Activated T-cell treated with anti-CD3 and anti-CD28 coated beads, Interleukin-2, amount 50 U/mL, for 4 hours (primary cell): ENCODE measurements around the gene SPAAR. TPM values are rescaled to one million over a fixed set of nuclear protein-coding genes. Genes with fewer than 3 reads are reported as not detected.
A peak's percentile ranks its signal among the peaks of the same experiment; 100 is the strongest.

ENCODE experiments used
- ATAC-seq, 2 donors: fragments of 200-7000 bp; cut with Tn5 transposase; one replicate each; pipeline ENCODE4 v1.10.0; 2021
- DNase-seq: peaks from one replicate; pipeline ENCODE4 v3.0.0-alpha.2; 2020
- H3K27me3 Mint-ChIP-seq: one replicate; pipeline ENCODE4 v1.8.0; 2021; ENCODE audit warnings: low read depth, mixed read lengths
- H3K36me3 Mint-ChIP-seq: one replicate; pipeline ENCODE4 v1.8.0; 2022; ENCODE audit warnings: mixed read lengths; ENCODE audit not compliant: insufficient read depth
- H3K4me1 Mint-ChIP-seq: one replicate; pipeline ENCODE4 v1.8.0; 2021; ENCODE audit warnings: low read depth, mixed read lengths
- H3K4me3 Mint-ChIP-seq: one replicate; pipeline ENCODE4 v1.8.0; 2021; ENCODE audit warnings: mild to moderate bottlenecking, moderate library complexity, mixed read lengths
- H3K9me3 Mint-ChIP-seq: one replicate; pipeline ENCODE4 v1.8.0; 2021; ENCODE audit warnings: mixed read lengths
- total RNA-seq, 3 donors: library from RNA; stranded (reverse); gene quantifications; one replicate each; pipeline ENCODE4 v1.2.1, GENCODE V29; 2021

Gene SPAAR
- total RNA-seq, 3 donors from 2014 or later: not detected

DNA sequence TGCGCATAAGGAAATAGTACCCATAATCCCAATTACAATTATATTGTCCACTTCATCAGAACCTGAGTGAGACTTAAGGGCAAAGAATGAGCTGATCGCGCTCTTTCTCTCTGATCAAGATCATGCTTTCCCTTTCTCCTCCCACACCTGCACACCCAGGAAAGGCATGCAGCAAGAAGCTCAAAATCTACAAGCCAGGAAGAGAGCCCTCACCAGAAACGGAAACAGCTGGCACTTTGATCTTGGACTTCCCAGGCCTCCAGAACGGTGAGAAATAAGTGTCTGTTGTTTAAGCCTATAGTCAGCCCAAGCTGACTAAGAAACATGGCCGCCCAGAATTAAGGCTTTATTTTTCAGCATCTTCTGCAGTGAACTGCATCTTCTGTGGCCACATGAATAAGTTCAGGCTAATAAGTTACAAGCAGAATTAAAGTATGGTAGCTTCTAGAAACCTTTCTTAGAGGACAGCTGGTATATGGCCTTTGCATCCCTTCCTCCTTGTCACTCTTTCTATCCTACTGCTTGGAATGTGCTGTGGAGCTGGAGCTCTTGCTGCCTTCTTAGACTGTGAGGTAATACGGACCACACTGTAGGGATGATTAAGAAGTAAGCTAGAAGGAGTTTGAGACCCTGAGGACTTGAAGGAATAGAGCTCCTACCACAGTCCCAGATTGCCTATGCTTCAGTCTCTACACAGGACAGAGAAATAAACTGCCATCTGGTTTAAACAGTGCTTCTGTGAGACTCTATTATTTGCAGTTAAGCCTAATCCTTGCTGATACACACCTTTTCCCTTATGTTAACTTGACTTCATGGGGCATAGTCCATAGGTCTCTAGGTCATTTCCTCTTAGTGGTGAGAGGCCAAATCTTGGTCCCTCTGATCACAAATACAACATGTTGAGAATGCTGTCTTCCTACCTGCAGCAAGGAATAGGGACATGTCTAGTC is 31.4 kb downstream of the SPAAR start:
- peaks cover 85% of the 10 kb centered on the region for H3K4me1 Mint-ChIP-seq
- ATAC-seq: peak; percentile 76 to 79
- peaks cover 6% of the 10 kb centered on the region for H3K9me3 Mint-ChIP-seq
- no peaks in the 10 kb centered on the region for H3K36me3 Mint-ChIP-seq
- DNase-seq: no peak
- H3K4me3 Mint-ChIP-seq: peak overlapping the region; percentile 29
- H3K27me3 Mint-ChIP-seq: no peaks in the 10 kb centered on the region

DNA sequence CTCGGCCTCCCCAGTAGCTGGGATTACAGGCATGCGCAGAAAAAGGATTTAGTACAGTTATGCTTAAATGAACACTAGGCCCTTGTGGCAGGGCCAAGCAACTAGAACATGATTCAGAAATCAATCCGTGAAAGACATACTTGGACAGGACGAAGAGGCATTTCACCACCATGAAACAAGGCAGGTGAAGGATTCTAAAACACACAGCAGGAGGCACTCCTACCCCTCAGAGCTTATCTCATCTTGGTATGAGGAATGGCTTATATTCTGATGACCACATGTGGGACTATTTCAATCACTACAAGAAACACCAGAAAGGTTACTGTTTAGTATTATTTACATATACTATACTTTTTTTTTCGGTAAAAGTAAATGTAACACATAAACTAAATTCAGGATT is 33.0 kb downstream of the SPAAR start:
- peaks cover 2% of the 10 kb centered on the region for H3K9me3 Mint-ChIP-seq
- DNase-seq: no peak
- no peaks in the 10 kb centered on the region for H3K27me3 Mint-ChIP-seq
- H3K4me3 Mint-ChIP-seq: no peak overlapping the region
- ATAC-seq: no peak
- no peaks in the 10 kb centered on the region for H3K36me3 Mint-ChIP-seq
- peaks cover 81% of the 10 kb centered on the region for H3K4me1 Mint-ChIP-seq

- ATAC-seq (no peak), DNase-seq (no peak)
- H3K27me3 Mint-ChIP-seq: no peaks in the 10 kb centered on the region
- no peaks in the 10 kb centered on the region for H3K9me3 Mint-ChIP-seq
- no peaks in the 10 kb centered on the region for H3K36me3 Mint-ChIP-seq
- peaks cover 73% of the 10 kb centered on the region for H3K4me1 Mint-ChIP-seq
- peak overlapping the region; percentile 3 for H3K4me3 Mint-ChIP-seq
These were observed 34.9 kb downstream of the SPAAR start for GRCh38 chr9:35944173-35944572.

DNA sequence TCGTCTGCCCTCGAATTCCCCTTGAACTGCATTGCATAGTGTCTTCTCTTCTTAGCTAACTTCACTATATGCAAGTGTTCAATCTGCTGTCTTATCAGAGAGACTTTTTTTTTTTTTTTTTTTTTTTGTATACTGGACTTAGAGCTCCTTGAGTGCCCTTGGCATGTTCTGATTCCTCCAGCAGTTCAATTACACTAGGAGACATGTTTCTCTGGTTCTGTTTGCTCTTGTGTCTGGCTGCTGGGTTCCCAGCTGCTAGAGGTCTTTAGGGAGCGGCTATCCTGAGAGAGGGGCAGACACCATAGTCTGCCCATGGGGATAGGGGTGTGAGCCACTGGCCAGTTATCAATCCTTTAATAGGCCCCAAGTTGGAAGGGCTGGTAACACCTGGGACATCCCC is 35.6 kb downstream of the SPAAR start:
- no peak for ATAC-seq
- DNase-seq: no peak
- no peaks in the 10 kb centered on the region for H3K27me3 Mint-ChIP-seq
- H3K4me3 Mint-ChIP-seq: no peak overlapping the region
- H3K4me1 Mint-ChIP-seq: peaks cover 72% of the 10 kb centered on the region
- H3K9me3 Mint-ChIP-seq: no peaks in the 10 kb centered on the region
- H3K36me3 Mint-ChIP-seq: no peaks in the 10 kb centered on the region

DNA sequence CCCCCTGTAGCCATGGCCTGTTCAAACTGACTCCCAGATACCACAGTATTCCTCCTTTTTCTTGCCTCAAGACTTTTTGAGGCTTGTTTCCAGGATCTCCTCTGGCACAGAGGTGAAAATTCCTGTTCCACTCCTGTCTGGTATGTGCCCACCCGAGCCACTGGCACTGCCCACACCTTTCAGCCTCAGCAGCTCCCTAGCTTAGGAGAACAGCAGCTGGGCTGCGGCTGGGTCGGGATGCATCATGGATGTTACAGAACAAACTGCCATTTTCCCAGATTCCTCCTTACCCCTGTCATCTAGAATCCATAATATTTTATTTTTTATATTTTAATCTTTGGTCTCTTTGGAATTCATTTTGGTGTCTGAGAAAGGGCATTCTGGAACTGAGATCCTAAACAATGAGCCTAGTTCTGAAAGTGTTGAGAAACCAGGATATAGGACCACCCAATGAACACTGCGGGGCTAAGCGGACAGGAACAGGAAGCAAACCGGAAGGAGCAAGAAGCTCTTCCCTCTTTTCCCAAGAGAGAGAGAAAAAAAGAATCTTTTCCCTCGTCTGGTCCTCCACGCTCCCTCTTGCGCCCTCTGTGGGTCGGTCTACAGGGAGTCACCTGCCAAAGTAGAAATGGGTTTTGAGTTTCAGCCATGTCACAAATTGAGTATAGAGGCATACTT is 36.2 kb downstream of the SPAAR start:
- ATAC-seq (peak; percentile 62 to 75), DNase-seq (peak; percentile 58)
- peaks cover 66% of the 10 kb centered on the region for H3K4me1 Mint-ChIP-seq
- no peaks in the 10 kb centered on the region for H3K9me3 Mint-ChIP-seq
- H3K4me3 Mint-ChIP-seq: peak overlapping the region; percentile 2
- no peaks in the 10 kb centered on the region for H3K36me3 Mint-ChIP-seq
- H3K27me3 Mint-ChIP-seq: no peaks in the 10 kb centered on the region

DNA sequence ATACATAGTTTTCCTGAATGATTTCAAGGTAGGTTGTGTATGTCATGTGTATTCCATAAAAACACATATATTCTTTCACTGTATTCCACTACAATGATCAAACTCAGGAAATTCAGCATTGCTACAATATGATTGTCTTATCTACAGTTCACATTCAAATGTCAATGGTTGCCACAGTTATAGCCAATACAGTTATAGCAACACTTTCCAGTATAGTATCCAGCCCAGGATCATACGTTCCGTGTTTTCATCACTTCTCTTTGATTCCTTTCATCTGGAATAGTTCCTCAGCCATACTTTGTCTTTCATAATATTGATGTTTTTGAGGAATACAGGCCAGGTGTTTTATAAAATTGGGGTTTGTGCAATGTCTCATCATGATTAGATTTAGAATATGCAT is 39.2 kb downstream of the SPAAR start:
- Mint-ChIP-seq H3K4me3 (no peak overlapping the region), H3K27me3 (peaks cover 2% of the 10 kb centered on the region), H3K36me3 (no peaks in the 10 kb centered on the region), H3K9me3 (no peaks in the 10 kb centered on the region), H3K4me1 (peaks cover 40% of the 10 kb centered on the region)
- DNase-seq: no peak
- no peak for ATAC-seq

DNA sequence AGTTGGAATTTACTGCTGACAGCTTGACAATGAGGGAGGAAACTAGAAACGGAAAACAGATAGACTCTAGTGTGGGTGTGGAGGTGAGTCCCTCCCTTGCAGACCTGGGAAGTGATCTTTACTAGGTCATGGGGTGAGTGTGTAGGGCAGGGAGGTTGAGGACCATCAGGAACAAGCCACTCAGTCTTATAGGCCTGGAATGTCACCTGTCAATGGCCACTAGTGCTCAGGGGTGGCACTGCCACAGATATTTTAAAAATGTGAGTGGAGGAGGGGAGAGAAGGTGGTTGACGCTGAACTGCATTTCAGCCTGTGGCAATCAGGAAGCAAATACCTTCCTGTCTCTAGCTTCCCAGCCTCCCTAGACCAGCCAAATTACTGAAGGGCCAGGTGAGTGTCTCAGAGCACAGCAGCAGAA is 39.6 kb downstream of the SPAAR start:
- Mint-ChIP-seq H3K4me3 (no peak overlapping the region), H3K4me1 (peaks cover 35% of the 10 kb centered on the region), H3K36me3 (no peaks in the 10 kb centered on the region), H3K27me3 (peaks cover 4% of the 10 kb centered on the region), H3K9me3 (no peaks in the 10 kb centered on the region)
- no peak for ATAC-seq
- DNase-seq: no peak

DNA sequence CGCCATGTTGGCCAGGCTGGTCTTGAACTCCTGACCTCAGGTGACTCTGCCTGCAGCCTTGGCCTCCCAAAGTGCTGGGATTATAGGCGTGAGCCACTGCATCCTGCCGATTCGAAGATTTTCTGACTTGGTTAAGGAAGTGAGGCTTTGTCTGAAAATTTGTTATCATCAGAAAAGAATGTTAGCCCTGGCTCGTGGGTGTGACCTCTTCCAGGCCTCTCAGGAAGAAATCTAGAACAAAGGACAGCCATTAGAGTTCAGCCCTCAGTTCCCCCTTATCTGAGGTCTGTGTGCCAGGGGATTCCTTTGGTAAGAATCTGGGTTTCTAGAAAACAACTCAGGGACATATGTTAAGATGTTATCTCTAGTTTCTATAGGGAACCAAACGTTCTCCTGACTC is 42.4 kb downstream of the SPAAR start:
- no peaks in the 10 kb centered on the region for H3K36me3 Mint-ChIP-seq
- ATAC-seq: no peak
- peaks cover 11% of the 10 kb centered on the region for H3K27me3 Mint-ChIP-seq
- peaks cover 19% of the 10 kb centered on the region for H3K4me1 Mint-ChIP-seq
- no peaks in the 10 kb centered on the region for H3K9me3 Mint-ChIP-seq
- no peak for DNase-seq
- H3K4me3 Mint-ChIP-seq: no peak overlapping the region

DNA sequence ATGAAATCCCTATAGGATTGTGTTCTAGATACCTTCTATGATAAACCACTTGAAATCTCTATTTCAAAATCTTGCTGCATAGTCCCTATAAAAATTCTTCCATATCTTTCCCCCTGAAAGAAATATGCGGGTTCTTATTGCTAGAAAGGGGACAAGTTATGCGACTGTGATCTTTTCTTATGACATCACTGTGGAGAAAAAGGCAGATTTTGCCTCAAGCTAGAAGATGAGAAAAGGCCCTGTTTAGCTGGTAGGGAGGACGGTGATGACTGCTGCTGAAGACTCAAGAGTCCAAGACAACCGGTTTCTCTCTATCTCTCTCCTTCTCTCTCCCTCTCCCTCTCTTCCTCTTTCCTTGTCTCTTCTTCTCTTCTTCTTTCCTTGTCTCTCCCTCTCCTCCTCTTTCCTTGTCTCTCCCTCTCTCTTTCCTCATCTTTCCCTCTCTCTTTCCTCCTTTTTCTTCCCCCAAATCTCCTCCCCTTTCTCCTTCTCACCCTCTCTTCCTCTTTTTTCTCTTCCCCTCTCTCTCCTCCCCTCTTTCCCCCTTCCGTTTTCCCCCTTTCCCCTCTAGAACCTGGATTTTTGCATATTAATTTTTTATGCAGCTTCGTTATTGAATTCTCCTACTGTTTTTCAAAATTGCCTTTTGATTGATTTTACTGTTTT is 43.4 kb downstream of the SPAAR start:
- Mint-ChIP-seq H3K9me3 (no peaks in the 10 kb centered on the region), H3K27me3 (peaks cover 15% of the 10 kb centered on the region), H3K4me3 (no peak overlapping the region), H3K4me1 (peaks cover 19% of the 10 kb centered on the region), H3K36me3 (no peaks in the 10 kb centered on the region)
- no peak for DNase-seq
- ATAC-seq: no peak

GRCh38 chr9:35954942-35955546 is 45.8 kb downstream of the SPAAR start:
- no peak overlapping the region for H3K4me3 Mint-ChIP-seq
- no peaks in the 10 kb centered on the region for H3K9me3 Mint-ChIP-seq
- ATAC-seq (peak; percentile 67 to 81), DNase-seq (peak; percentile 26)
- no peaks in the 10 kb centered on the region for H3K36me3 Mint-ChIP-seq
- H3K27me3 Mint-ChIP-seq: peaks cover 17% of the 10 kb centered on the region
- H3K4me1 Mint-ChIP-seq: peaks cover 4% of the 10 kb centered on the region

GRCh38 chr9:35956651-35957050 is 47.4 kb downstream of the SPAAR start:
- Mint-ChIP-seq H3K4me1 (peaks cover 4% of the 10 kb centered on the region), H3K9me3 (no peaks in the 10 kb centered on the region), H3K27me3 (peaks cover 17% of the 10 kb centered on the region), H3K4me3 (no peak overlapping the region), H3K36me3 (no peaks in the 10 kb centered on the region)
- no peak for ATAC-seq
- no peak for DNase-seq

DNA sequence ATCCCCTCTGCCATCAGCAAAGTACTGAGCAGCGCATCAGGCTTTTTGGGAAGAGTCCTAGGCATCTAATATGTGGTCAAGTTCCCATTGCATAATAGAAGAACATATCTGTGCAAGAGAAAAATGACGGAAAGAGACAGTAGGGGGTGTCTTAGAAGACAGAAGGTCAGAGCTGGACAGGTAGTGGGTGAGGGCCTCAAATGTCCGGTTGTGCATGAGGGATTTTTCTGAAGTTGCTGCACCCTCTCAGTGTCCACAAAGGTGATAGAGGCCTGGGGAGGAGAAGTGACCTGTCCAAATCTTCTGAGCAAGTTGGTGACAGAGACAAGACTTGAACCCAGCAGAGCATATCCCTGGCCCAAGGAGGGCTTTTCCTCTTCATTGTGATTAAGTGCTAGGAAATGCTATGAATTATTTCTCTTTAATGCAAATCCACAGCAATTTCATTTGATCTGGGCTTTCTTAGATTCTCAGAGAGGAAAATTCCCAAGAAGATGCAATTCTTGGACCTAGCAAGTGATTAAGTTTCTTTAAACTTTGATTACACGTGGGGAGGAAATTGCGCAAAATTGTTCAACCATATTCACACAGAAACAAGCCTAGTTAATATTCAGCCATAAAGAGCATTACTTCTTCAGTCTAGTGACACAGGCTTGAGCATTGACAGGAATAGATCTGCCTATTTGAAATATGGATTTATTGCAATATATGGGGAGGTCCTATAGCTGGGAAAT is 49.0 kb downstream of the SPAAR start, which contains the start of gene OR2S2:
Gene OR2S2 (minus strand): TSS at position 51 of the 734 bp plus-strand sequence. CDS start 56 bp downstream, outside the sequence.
- Mint-ChIP-seq H3K4me3 (no peak within 1 kb of the TSS), H3K9me3 (no peaks in the 10 kb centered on the region), H3K27me3 (peaks cover 14% of the 10 kb centered on the region), H3K4me1 (peaks cover 4% of the 10 kb centered on the region), H3K36me3 (no peaks in the 10 kb centered on the region)
- DNase-seq: no peak
- ATAC-seq: no peak

- ATAC-seq (no peak), DNase-seq (no peak)
- no peaks in the 10 kb centered on the region for H3K9me3 Mint-ChIP-seq
- no peaks in the 10 kb centered on the region for H3K4me1 Mint-ChIP-seq
- no peak overlapping the region for H3K4me3 Mint-ChIP-seq
- H3K36me3 Mint-ChIP-seq: no peaks in the 10 kb centered on the region
- H3K27me3 Mint-ChIP-seq: peaks cover 6% of the 10 kb centered on the region
These were observed 50.9 kb downstream of the SPAAR start for GRCh38 chr9:35960039-35960655.
